IMR-90 (cell line): Measurements from ENCODE around the gene NLRP10.

ENCODE experiments used
- BHLHE40 ChIP-seq: fragments of 150-350 bp; IDR thresholded peaks from 2 replicates; pipeline ENCODE4 v1.6.1; 2016; ENCODE audit warnings: mild to moderate bottlenecking, low read depth, low read length
- ELK1 ChIP-seq: fragments of 150-350 bp; IDR thresholded peaks from 2 replicates; pipeline ENCODE4 v1.6.1; 2016; ENCODE audit warnings: low read depth, mild to moderate bottlenecking, low read length, moderate library complexity, borderline replicate concordance
- FOS ChIP-seq: fragments of 150-350 bp; IDR thresholded peaks from 2 replicates; pipeline ENCODE4 v1.6.1; 2016; ENCODE audit warnings: low read depth, low read length
- MAFK ChIP-seq: IDR thresholded peaks from 2 replicates; pipeline ENCODE4 v1.6.1; 2012; ENCODE audit warnings: low read depth, low read length, improper control_type of control experiment
- MXI1 ChIP-seq: IDR thresholded peaks from 2 replicates; pipeline ENCODE4 v1.6.1; 2012; ENCODE audit warnings: low read depth, mild to moderate bottlenecking, low read length, moderate library complexity, borderline replicate concordance
- POLR2A ChIP-seq: IDR thresholded peaks from 2 replicates; pipeline ENCODE4 v1.6.1; 2012; ENCODE audit warnings: mild to moderate bottlenecking, low read depth, low read length
- RAD21 ChIP-seq: IDR thresholded peaks from 2 replicates; pipeline ENCODE4 v1.6.1; 2012; ENCODE audit warnings: low read length, improper control_type of control experiment
- RCOR1 ChIP-seq: IDR thresholded peaks from 2 replicates; pipeline ENCODE4 v1.6.1; 2012; ENCODE audit warnings: mild to moderate bottlenecking, low read length, improper control_type of control experiment; ENCODE audit not compliant: insufficient replicate concordance
- RFX5 ChIP-seq: IDR thresholded peaks from 2 replicates; pipeline ENCODE4 v1.8.0; 2012; ENCODE audit warnings: low read depth, mild to moderate bottlenecking, low read length, moderate library complexity
- TF ChIP-seq, protein P1 (sequence below): conservative IDR thresholded peaks from 2 replicates; pipeline ENCODE4 v1.5.1; 2012; ENCODE audit warnings: mild to moderate bottlenecking, low read depth, low read length, improper control_type of control experiment
- TF ChIP-seq, protein P2 (sequence below): fragments of 150-350 bp; IDR thresholded peaks from 2 replicates; pipeline ENCODE4 v1.6.1; 2017; ENCODE audit warnings: mild to moderate bottlenecking, antibody characterized with exemption, low read length, low read depth

GRCh38 chr11:7964261-7964660 lies 986 bp downstream of the NLRP10 start:
- TF ChIP-seq POLR2A = no peak
- TF ChIP-seq, protein P1, sequence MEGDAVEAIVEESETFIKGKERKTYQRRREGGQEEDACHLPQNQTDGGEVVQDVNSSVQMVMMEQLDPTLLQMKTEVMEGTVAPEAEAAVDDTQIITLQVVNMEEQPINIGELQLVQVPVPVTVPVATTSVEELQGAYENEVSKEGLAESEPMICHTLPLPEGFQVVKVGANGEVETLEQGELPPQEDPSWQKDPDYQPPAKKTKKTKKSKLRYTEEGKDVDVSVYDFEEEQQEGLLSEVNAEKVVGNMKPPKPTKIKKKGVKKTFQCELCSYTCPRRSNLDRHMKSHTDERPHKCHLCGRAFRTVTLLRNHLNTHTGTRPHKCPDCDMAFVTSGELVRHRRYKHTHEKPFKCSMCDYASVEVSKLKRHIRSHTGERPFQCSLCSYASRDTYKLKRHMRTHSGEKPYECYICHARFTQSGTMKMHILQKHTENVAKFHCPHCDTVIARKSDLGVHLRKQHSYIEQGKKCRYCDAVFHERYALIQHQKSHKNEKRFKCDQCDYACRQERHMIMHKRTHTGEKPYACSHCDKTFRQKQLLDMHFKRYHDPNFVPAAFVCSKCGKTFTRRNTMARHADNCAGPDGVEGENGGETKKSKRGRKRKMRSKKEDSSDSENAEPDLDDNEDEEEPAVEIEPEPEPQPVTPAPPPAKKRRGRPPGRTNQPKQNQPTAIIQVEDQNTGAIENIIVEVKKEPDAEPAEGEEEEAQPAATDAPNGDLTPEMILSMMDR = no peak
- no peak for TF ChIP-seq RAD21
- TF ChIP-seq MAFK = no peak
- no peak for TF ChIP-seq ELK1
- TF ChIP-seq MXI1 = no peak
- TF ChIP-seq BHLHE40 = no peak
- no peak for TF ChIP-seq FOS
- TF ChIP-seq RFX5 = no peak
- no peak for TF ChIP-seq RCOR1
- TF ChIP-seq, protein P2, sequence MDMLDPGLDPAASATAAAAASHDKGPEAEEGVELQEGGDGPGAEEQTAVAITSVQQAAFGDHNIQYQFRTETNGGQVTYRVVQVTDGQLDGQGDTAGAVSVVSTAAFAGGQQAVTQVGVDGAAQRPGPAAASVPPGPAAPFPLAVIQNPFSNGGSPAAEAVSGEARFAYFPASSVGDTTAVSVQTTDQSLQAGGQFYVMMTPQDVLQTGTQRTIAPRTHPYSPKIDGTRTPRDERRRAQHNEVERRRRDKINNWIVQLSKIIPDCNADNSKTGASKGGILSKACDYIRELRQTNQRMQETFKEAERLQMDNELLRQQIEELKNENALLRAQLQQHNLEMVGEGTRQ = no peak
